ENCODE measurements around the gene EWSR1. TPM values are rescaled to one million over a fixed set of nuclear protein-coding genes. Genes with fewer than 3 reads are reported as not detected.

Gene EWSR1
- polyA plus RNA-seq, 3 donors, result 81.2 to 280 (median 136) TPM

GRCh38 chr22:29292379-29292778, 24.3 kb downstream of the EWSR1 start:
- intact Hi-C loops (cut with micrococcal nuclease), result no loop called here
- Mint-ChIP-seq H3K36me3 (peaks cover 88 to 99% of the 10 kb centered on the region in 2 donors), H3K27ac (no peak overlapping the region)

GRCh38 chr22:29298641-29299040, 30.6 kb downstream of the EWSR1 start:
- Mint-ChIP-seq H3K27ac (peak overlapping the region in 1 of 7 donors; percentile 50), H3K27me3 (ENCODE audit: low read depth in 3 of 3) (peaks cover 0 to 6% (median 3%) of the 10 kb centered on the region in 3 donors), H3K36me3 (peaks cover 71 to 75% of the 10 kb centered on the region in 2 donors), H3K9me3 (peaks cover 0 to 6% (median 0%) of the 10 kb centered on the region in 7 donors), H3K4me3 (no peak overlapping the region), H3K4me1 (peaks cover 20% of the 10 kb centered on the region)
- no peaks in the 10 kb centered on the region for H3K79me2 ChIP-seq (ENCODE audit: insufficient read depth, low read length)
- peaks cover 83% of the 10 kb centered on the region for H4K20me1 ChIP-seq (ENCODE audit: insufficient read depth, low read length)
- no peaks in the 10 kb centered on the region for H3K27me3 ChIP-seq (ENCODE audit: control insufficient read depth in 2 of 2, insufficient read depth in 2 of 2, low read length in 2 of 2)
- H2AFZ ChIP-seq (ENCODE audit: insufficient read depth, low read depth, low read length, poor library complexity, severe bottlenecking), result no peak overlapping the region
- H3K9ac ChIP-seq (ENCODE audit: insufficient read depth, low read length, poor library complexity, severe bottlenecking), result no peak overlapping the region
- H3K9me3 ChIP-seq (replicated peaks in 1 of 2; ENCODE audit: control insufficient read depth in 1 of 2, insufficient read depth in 1 of 2, low read length in 2 of 2), result no peaks in the 10 kb centered on the region
- peaks cover 10 to 12% of the 10 kb centered on the region in 2 donors for H3K4me1 ChIP-seq (ENCODE audit: control insufficient read depth in 1 of 2, insufficient read depth in 2 of 2, low read length in 2 of 2)
- no peak for DNase-seq
- H3K4me2 ChIP-seq (replicated peaks; ENCODE audit: extremely low read depth, low read length, poor library complexity, severe bottlenecking), result no peak overlapping the region
- intact Hi-C loops (cut with micrococcal nuclease), result no loop called here
- TF ChIP-seq CTCF (IDR thresholded peaks at IDR 0.05), result no peak
- 100% methylated on average over 2 of the region's 8 CpGs for WGBS (ENCODE audit: insufficient coverage)
- peaks cover 69 to 79% of the 10 kb centered on the region in 2 donors for H3K36me3 ChIP-seq (replicated peaks in 1 of 2; ENCODE audit: control insufficient read depth in 1 of 2, insufficient read depth in 2 of 2, low read length in 2 of 2)
- no peak overlapping the region for H3K4me3 ChIP-seq (replicated peaks in 1 of 3; ENCODE audit: low read depth in 2 of 3, low read length in 3 of 3)
- no peak overlapping the region for H3K27ac ChIP-seq (ENCODE audit: low read depth in 1 of 2, low read length in 2 of 2)

More at GRCh38 chr22:29292379-29292778, 24.3 kb downstream of the EWSR1 start:
- TF ChIP-seq CTCF (IDR thresholded peaks at IDR 0.05), result no peak
- no peak for DNase-seq
- Histone ChIP-seq H3K36me3 (replicated peaks in 1 of 2; ENCODE audit: control insufficient read depth in 1 of 2, insufficient read depth in 2 of 2, low read length in 2 of 2) (peaks cover 100% of the 10 kb centered on the region in 2 donors), H3K9ac (ENCODE audit: insufficient read depth, low read length, poor library complexity, severe bottlenecking) (no peak overlapping the region), H3K4me3 (replicated peaks in 1 of 3; ENCODE audit: low read depth in 2 of 3, low read length in 3 of 3) (no peak overlapping the region), H4K20me1 (ENCODE audit: insufficient read depth, low read length) (peaks cover 100% of the 10 kb centered on the region), H3K79me2 (ENCODE audit: insufficient read depth, low read length) (peaks cover 48% of the 10 kb centered on the region), H3K9me3 (replicated peaks in 1 of 2; ENCODE audit: control insufficient read depth in 1 of 2, insufficient read depth in 1 of 2, low read length in 2 of 2) (no peaks in the 10 kb centered on the region), H3K27ac (ENCODE audit: low read depth in 1 of 2, low read length in 2 of 2) (no peak overlapping the region), H2AFZ (ENCODE audit: insufficient read depth, low read depth, low read length, poor library complexity, severe bottlenecking) (no peak overlapping the region), H3K27me3 (ENCODE audit: control insufficient read depth in 2 of 2, insufficient read depth in 2 of 2, low read length in 2 of 2) (no peaks in the 10 kb centered on the region), H3K4me1 (ENCODE audit: control insufficient read depth in 1 of 2, insufficient read depth in 2 of 2, low read length in 2 of 2) (no peaks in the 10 kb centered on the region), H3K4me2 (replicated peaks; ENCODE audit: extremely low read depth, low read length, poor library complexity, severe bottlenecking) (no peak overlapping the region)
- Mint-ChIP-seq H3K4me1 (no peaks in the 10 kb centered on the region), H3K4me3 (no peak overlapping the region), H3K9me3 (no peaks in the 10 kb centered on the region), H3K27me3 (ENCODE audit: low read depth in 3 of 3) (no peaks in the 10 kb centered on the region)
